ENCODE results near the gene GABRG3.

GABRG3 gene

GRCh38 chr15:27582726-27583410 is 611.9 kb downstream of the GABRG3 start:
- no peak for DNase-seq (ENCODE audit: low read depth)

GRCh38 chr15:27583651-27584050 is 612.7 kb downstream of the GABRG3 start:
- DNase-seq (ENCODE audit: low read depth): no peak

GRCh38 chr15:27585041-27585640 is 614.2 kb downstream of the GABRG3 start:
- no peak for DNase-seq (ENCODE audit: low read depth)

- DNase-seq (ENCODE audit: low read depth): no peak
Measured at GRCh38 chr15:27587810-27588209, 616.8 kb downstream of the GABRG3 start.

- DNase-seq (ENCODE audit: low read depth): no peak
Measured at GRCh38 chr15:27589260-27589659, 618.3 kb downstream of the GABRG3 start.

- no peak for DNase-seq (ENCODE audit: low read depth)
Measured at GRCh38 chr15:27589782-27590181, 618.8 kb downstream of the GABRG3 start.

Data from T-helper 22 cell (primary cell).